Endothelial cell of umbilical vein (primary cell): ENCODE data around the gene SLC26A4.

Experiments used
- EZH2 ChIP-seq: IDR thresholded peaks from 2 replicates; pipeline ENCODE4 v1.6.1; 2012; ENCODE audit warnings: borderline replicate concordance, low read depth, mild to moderate bottlenecking, moderate library complexity, low read length, inconsistent platforms; ENCODE audit not compliant: severe bottlenecking
- GATA2 ChIP-seq: IDR thresholded peaks from 2 replicates; pipeline ENCODE4 v1.7.0; 2011; ENCODE audit warnings: low read depth, mild to moderate bottlenecking, moderate library complexity, mixed read lengths, low read length; ENCODE audit not compliant: insufficient read length, insufficient read depth
- JUN ChIP-seq: IDR thresholded peaks from 2 replicates; pipeline ENCODE4 v1.6.1; 2011; ENCODE audit warnings: borderline replicate concordance, low read depth; ENCODE audit not compliant: insufficient read length, insufficient read depth
- MAX ChIP-seq: IDR thresholded peaks from 2 replicates; pipeline ENCODE4 v1.6.1; 2011; ENCODE audit not compliant: insufficient read depth, insufficient read length
- MYC ChIP-seq: IDR thresholded peaks from one replicate; pipeline ENCODE4 v1.6.1; 2011; ENCODE audit warnings: mild to moderate bottlenecking, low read depth, low read length
- POLR2A ChIP-seq: IDR thresholded peaks from 2 replicates; pipeline ENCODE4 v1.6.1; 2012; ENCODE audit warnings: low read depth, mild to moderate bottlenecking, control low read depth, low read length
- POLR2AphosphoS5 ChIP-seq: IDR thresholded peaks from 2 replicates; pipeline ENCODE4 v1.6.1; 2012; ENCODE audit warnings: low read depth, mild to moderate bottlenecking, control low read depth, low read length, moderate library complexity; ENCODE audit not compliant: insufficient read depth
- TF ChIP-seq, protein P1 (sequence below), 2 donors: IDR thresholded peaks; 1 replicate in 1 of 2; 2 replicates in 1 of 2; pipeline ENCODE4 v1.5.1; 2011; ENCODE audit warnings: low read length in 2 of 2, mild to moderate bottlenecking in 2 of 2, moderate library complexity in 2 of 2, control low read depth in 1 of 2, inconsistent platforms in 1 of 2, low read depth in 1 of 2; ENCODE audit not compliant: insufficient read depth in 1 of 2; ENCODE audit errors: extremely low read depth in 1 of 2

DNA sequence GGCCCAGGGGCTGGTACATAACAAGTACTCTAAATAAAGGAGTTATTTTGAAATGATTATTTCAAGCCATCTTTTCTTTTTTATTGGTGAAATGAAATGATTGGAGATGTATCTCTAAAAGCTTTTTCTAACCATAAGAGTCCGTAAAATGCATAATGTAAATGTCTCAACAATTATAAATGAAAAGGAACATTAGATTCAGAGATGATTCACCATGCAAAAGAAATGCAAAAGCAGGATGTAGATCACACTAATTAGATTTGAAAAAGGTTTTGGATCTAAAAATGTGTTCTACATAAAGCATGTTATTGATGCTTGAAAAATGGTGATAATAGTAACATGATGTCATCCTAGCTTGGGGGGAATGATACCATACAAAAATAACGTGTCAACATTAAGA, 15.6 kb downstream of the SLC26A4 start:
- TF ChIP-seq, protein P1, sequence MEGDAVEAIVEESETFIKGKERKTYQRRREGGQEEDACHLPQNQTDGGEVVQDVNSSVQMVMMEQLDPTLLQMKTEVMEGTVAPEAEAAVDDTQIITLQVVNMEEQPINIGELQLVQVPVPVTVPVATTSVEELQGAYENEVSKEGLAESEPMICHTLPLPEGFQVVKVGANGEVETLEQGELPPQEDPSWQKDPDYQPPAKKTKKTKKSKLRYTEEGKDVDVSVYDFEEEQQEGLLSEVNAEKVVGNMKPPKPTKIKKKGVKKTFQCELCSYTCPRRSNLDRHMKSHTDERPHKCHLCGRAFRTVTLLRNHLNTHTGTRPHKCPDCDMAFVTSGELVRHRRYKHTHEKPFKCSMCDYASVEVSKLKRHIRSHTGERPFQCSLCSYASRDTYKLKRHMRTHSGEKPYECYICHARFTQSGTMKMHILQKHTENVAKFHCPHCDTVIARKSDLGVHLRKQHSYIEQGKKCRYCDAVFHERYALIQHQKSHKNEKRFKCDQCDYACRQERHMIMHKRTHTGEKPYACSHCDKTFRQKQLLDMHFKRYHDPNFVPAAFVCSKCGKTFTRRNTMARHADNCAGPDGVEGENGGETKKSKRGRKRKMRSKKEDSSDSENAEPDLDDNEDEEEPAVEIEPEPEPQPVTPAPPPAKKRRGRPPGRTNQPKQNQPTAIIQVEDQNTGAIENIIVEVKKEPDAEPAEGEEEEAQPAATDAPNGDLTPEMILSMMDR (IDR thresholded peaks at IDR 0.05; ENCODE audit: extremely low read depth in 1 of 2, insufficient read depth in 1 of 2, low read depth in 1 of 2, low read length in 2 of 2), result no peak
- no peak for TF ChIP-seq GATA2
- TF ChIP-seq EZH2, result no peak
- TF ChIP-seq POLR2A, result no peak
- TF ChIP-seq POLR2AphosphoS5, result no peak
- TF ChIP-seq MYC, result no peak
- no peak for TF ChIP-seq MAX
- TF ChIP-seq JUN, result no peak
